NCI-H1105 (cell line): ENCODE results near the gene LCE3B.
"Not testable (repeated sequence)": the region's sequence is repeated elsewhere in the genome, so short reads cannot be mapped to it uniquely, and the experiment has no call there.

Source experiments
- DNase-seq: peaks from one replicate; lab custom pipeline; 2025; lab: John Stamatoyannopoulos, UW

LCE3B gene

GRCh38 chr1:152613511-152613910 lies at the start of gene LCE3B:
Gene LCE3B, plus strand, starts transcription at chr1:152613811. Its CDS starts 0 bp downstream, at chr1:152613811.
- DNase-seq, result no peak

- DNase-seq, result no peak
These were observed 48.5 kb upstream of the LCE3B start for GRCh38 chr1:152565115-152565514.

- DNase-seq, result no peak
These were observed 47.9 kb upstream of the LCE3B start for GRCh38 chr1:152565535-152566215.

- DNase-seq, result no peak
These were observed 46.9 kb upstream of the LCE3B start, which contains the start of gene LCE3E for GRCh38 chr1:152566681-152567080. Gene LCE3E, minus strand, starts transcription at chr1:152566780. Its CDS starts 572 bp downstream, at chr1:152566208.

GRCh38 chr1:152577168-152577567 lies 36.4 kb upstream of the LCE3B start:
- no peak for DNase-seq

GRCh38 chr1:152579526-152579925 lies 34.1 kb upstream of the LCE3B start:
- not testable (repeated sequence) for DNase-seq

GRCh38 chr1:152580433-152580832 lies 33.2 kb upstream of the LCE3B start, which contains the start of gene LCE3D:
Gene LCE3D, minus strand, starts transcription at chr1:152580516. Its CDS starts 580 bp downstream, at chr1:152579936.
- no peak for DNase-seq

GRCh38 chr1:152582647-152583046 lies 31.0 kb upstream of the LCE3B start:
- no peak for DNase-seq

GRCh38 chr1:152585586-152585985 lies 28.0 kb upstream of the LCE3B start:
- no peak for DNase-seq

GRCh38 chr1:152596986-152597385 lies 16.6 kb upstream of the LCE3B start:
- no peak for DNase-seq

- no peak for DNase-seq
These were observed 13.7 kb upstream of the LCE3B start, which contains the start of gene LCE3C for GRCh38 chr1:152599934-152600333. Gene LCE3C, plus strand, starts transcription at chr1:152600234. Its CDS starts 498 bp downstream, at chr1:152600732.

- no peak for DNase-seq
These were observed 8.4 kb downstream of the LCE3B start for GRCh38 chr1:152621993-152622392.

- DNase-seq, result no peak
These were observed 9.2 kb downstream of the LCE3B start, which contains the start of gene LCE3A for GRCh38 chr1:152622803-152623202. Gene LCE3A, minus strand, starts transcription at chr1:152623103. Its CDS starts 0 bp downstream, at chr1:152623103.

- DNase-seq, result no peak
These were observed 9.7 kb downstream of the LCE3B start for GRCh38 chr1:152623203-152623844.

- DNase-seq, result no peak
These were observed 13.1 kb downstream of the LCE3B start for GRCh38 chr1:152626744-152627143.

- DNase-seq, result no peak
These were observed 17.0 kb downstream of the LCE3B start for GRCh38 chr1:152630596-152630995.

GRCh38 chr1:152640351-152640750 lies 26.7 kb downstream of the LCE3B start:
- DNase-seq, result no peak

GRCh38 chr1:152643945-152644344 lies 30.3 kb downstream of the LCE3B start:
- DNase-seq, result no peak

- DNase-seq, result no peak
These were observed 31.5 kb downstream of the LCE3B start for GRCh38 chr1:152645146-152645545.

- DNase-seq, result no peak
These were observed 33.0 kb downstream of the LCE3B start for GRCh38 chr1:152646656-152647055.

- DNase-seq, result peak; percentile 36
These were observed 40.5 kb downstream of the LCE3B start for GRCh38 chr1:152654110-152654509.

- no peak for DNase-seq
These were observed 42.8 kb downstream of the LCE3B start for GRCh38 chr1:152656459-152656858.

- DNase-seq, result no peak
These were observed 44.1 kb downstream of the LCE3B start for GRCh38 chr1:152657677-152658076.
